Caco-2 (cell line): ENCODE results near the gene C5orf58. TPM values are rescaled to one million over a fixed set of nuclear protein-coding genes. Genes with fewer than 3 reads are reported as not detected.

Experiments used
- BruUV-seq: library from RNA; stranded (reverse); fragments of 400-500 nt; replicated peaks from 2 replicates; lab custom pipeline; 2021; lab: Mats Ljungman, UMichigan
- CTCF ChIA-PET: fragments of 300-600 bp; sonication (Branson Sonifier 250); formaldehyde crosslinking; loops from one replicate; lab custom pipeline; 2022; ENCODE audit warnings: antibody characterized with exemption; lab: Charles Lee
- POLR2A ChIA-PET: fragments of 300-600 bp; sonication (Branson Sonifier 250); formaldehyde crosslinking; loops from one replicate; lab custom pipeline; 2022; ENCODE audit warnings: antibody characterized with exemption; lab: Charles Lee
- DNase-seq, 2 experiments: peaks; one replicate each; pipeline versions ENCODE4 v3.0.0 to v3.0.0-alpha.2; 2020 to 2022
- H3K27me3 ChIP-seq: replicated peaks from 2 replicates; pipeline ENCODE4 v1.6.0; 2011; ENCODE audit warnings: low read length; ENCODE audit not compliant: control insufficient read depth, insufficient read depth
- H3K36me3 ChIP-seq: 2 replicates; pipeline ENCODE4 v1.5.1; 2011; ENCODE audit warnings: low read length; ENCODE audit not compliant: control insufficient read depth, insufficient read depth
- H3K4me1 ChIP-seq: fragments of 250-450 bp; sonication (Bioruptor Pico); 2 replicates; pipeline ENCODE4 v1.5.1; 2020; ENCODE audit warnings: mild to moderate bottlenecking
- H3K4me3 ChIP-seq: 2 replicates; pipeline ENCODE4 v1.5.1; 2011; ENCODE audit warnings: low read depth, mild to moderate bottlenecking, control low read depth, low read length
- H3K9me3 ChIP-seq: fragments of 250-450 bp; sonication (Bioruptor Pico); 2 replicates; pipeline ENCODE4 v1.5.1; 2020; ENCODE audit warnings: mild to moderate bottlenecking, moderate library complexity
- H3K27ac Mint-ChIP-seq: one replicate; pipeline ENCODE4 v1.8.0; 2022; ENCODE audit warnings: mixed read lengths; ENCODE audit not compliant: unreplicated experiment
- H3K27me3 Mint-ChIP-seq: one replicate; pipeline ENCODE4 v1.8.0; 2022; ENCODE audit warnings: mixed read lengths; ENCODE audit not compliant: insufficient read depth, unreplicated experiment
- H3K36me3 Mint-ChIP-seq: one replicate; pipeline ENCODE4 v1.8.0; 2022; ENCODE audit warnings: mild to moderate bottlenecking, mixed read lengths; ENCODE audit not compliant: insufficient read depth, unreplicated experiment
- H3K4me1 Mint-ChIP-seq: one replicate; pipeline ENCODE4 v1.8.0; 2022; ENCODE audit warnings: low read depth, mixed read lengths; ENCODE audit not compliant: unreplicated experiment
- H3K4me3 Mint-ChIP-seq: one replicate; pipeline ENCODE4 v1.8.0; 2022; ENCODE audit warnings: mild to moderate bottlenecking, moderate library complexity, mixed read lengths; ENCODE audit not compliant: unreplicated experiment
- H3K9me3 Mint-ChIP-seq: one replicate; pipeline ENCODE4 v1.8.0; 2022; ENCODE audit warnings: mixed read lengths; ENCODE audit not compliant: unreplicated experiment
- CTCF ChIP-seq, 2 experiments: fragments of 200-600 bp in 1 of 2; IDR thresholded peaks; 1 replicate in 1 of 2; 2 replicates in 1 of 2; pipeline versions ENCODE4 v1.5.1 to v1.8.0; 2011 to 2022; ENCODE audit warnings: antibody characterized with exemption in 1 of 2, control low read depth in 1 of 2, inconsistent platforms in 1 of 2, low read depth in 1 of 2, low read length in 1 of 2, mild to moderate bottlenecking in 1 of 2, moderate library complexity in 1 of 2; ENCODE audit not compliant: insufficient read depth in 1 of 2, severe bottlenecking in 1 of 2, unreplicated experiment in 1 of 2
- intact Hi-C: fragments of 100-400 bp; cut with micrococcal nuclease; formaldehyde crosslinking; loops from one replicate; pipeline ENCODE4 v1.10.0; 2022; ENCODE audit not compliant: unreplicated experiment
- total RNA-seq: library from RNA; stranded (reverse); gene quantifications from 2 replicates; pipeline ENCODE4 v1.2.3, GENCODE V29; 2022

The C5orf58 gene
- total RNA-seq, 1 experiment from 2014 or later: not detected

- H3K27me3 Mint-ChIP-seq: peaks cover 32% of the 10 kb centered on the region
- Histone ChIP-seq H3K4me3 (no peak overlapping the region), H3K36me3 (no peaks in the 10 kb centered on the region), H3K4me1 (no peaks in the 10 kb centered on the region), H3K9me3 (no peaks in the 10 kb centered on the region), H3K27me3 (peaks cover 1% of the 10 kb centered on the region; the same call in 1 of the 2 replicates)
- no peaks in the 10 kb centered on the region for H3K9me3 Mint-ChIP-seq
- no peaks in the 10 kb centered on the region for H3K4me1 Mint-ChIP-seq
- no peaks in the 10 kb centered on the region for H3K36me3 Mint-ChIP-seq
- TF ChIP-seq CTCF (IDR thresholded peaks at IDR 0.05; ENCODE audit: insufficient read depth in 1 of 2, low read depth in 1 of 2, low read length in 1 of 2, severe bottlenecking in 1 of 2, unreplicated experiment in 1 of 2): no peak
- H3K27ac Mint-ChIP-seq: no peak overlapping the region
- DNase-seq: no peak
- H3K4me3 Mint-ChIP-seq: no peak overlapping the region
- ChIA-PET CTCF (interaction anchor here (0.6 to 1.4 kb wide), 3 partner anchors 29 to 569 kb away, joined by 3 to 5 read pairs (median 4); partner anchors contain the start of gene LCP2), POLR2A (no interaction called here)
- intact Hi-C loops: loop anchor here (1.0 to 5.0 kb wide), 2 partner anchors 151 to 363 kb away; no protein-coding TSS in a partner anchor
- BruUV-seq: no TSS peak
Observed at GRCh38 chr5:170268884-170269283, 36.1 kb downstream of the C5orf58 start.

DNA sequence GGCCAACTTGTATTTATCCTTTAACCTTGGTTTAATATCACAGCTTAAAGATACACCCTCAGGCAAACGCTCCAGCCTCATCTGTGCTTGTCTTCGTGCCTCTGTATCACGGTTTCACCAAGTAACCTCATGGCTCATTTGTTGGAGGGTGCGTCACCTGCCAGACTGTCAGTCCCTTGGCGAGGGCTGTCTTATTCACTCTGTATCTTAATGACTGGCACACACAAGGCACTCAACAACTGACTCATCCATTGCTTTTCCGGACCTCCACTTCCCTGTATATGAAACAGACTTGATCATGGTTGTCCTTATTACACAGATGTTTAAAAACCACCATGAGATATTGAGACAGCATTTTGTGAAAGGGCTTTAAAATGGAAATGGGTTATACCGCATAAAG lies 36.8 kb downstream of the C5orf58 start:
- ChIA-PET CTCF (interaction anchor here (1.4 kb wide), 1 partner anchor 162 kb away, joined by 5 read pairs; no protein-coding TSS in a partner anchor), POLR2A (no interaction called here)
- no peak for TF ChIP-seq CTCF (IDR thresholded peaks at IDR 0.05; ENCODE audit: insufficient read depth in 1 of 2, low read depth in 1 of 2, low read length in 1 of 2, severe bottlenecking in 1 of 2, unreplicated experiment in 1 of 2)
- Mint-ChIP-seq H3K9me3 (no peaks in the 10 kb centered on the region), H3K27ac (no peak overlapping the region), H3K4me1 (no peaks in the 10 kb centered on the region), H3K4me3 (no peak overlapping the region), H3K27me3 (peaks cover 26% of the 10 kb centered on the region), H3K36me3 (no peaks in the 10 kb centered on the region)
- BruUV-seq: no TSS peak
- Histone ChIP-seq H3K36me3 (no peaks in the 10 kb centered on the region), H3K4me3 (no peak overlapping the region), H3K27me3 (peaks cover 1% of the 10 kb centered on the region; the same call in 1 of the 2 replicates), H3K9me3 (no peaks in the 10 kb centered on the region), H3K4me1 (no peaks in the 10 kb centered on the region)
- no peak for DNase-seq
- intact Hi-C loops: loop anchor here (5.0 kb wide), 1 partner anchor 363 kb away; no protein-coding TSS in a partner anchor

DNA sequence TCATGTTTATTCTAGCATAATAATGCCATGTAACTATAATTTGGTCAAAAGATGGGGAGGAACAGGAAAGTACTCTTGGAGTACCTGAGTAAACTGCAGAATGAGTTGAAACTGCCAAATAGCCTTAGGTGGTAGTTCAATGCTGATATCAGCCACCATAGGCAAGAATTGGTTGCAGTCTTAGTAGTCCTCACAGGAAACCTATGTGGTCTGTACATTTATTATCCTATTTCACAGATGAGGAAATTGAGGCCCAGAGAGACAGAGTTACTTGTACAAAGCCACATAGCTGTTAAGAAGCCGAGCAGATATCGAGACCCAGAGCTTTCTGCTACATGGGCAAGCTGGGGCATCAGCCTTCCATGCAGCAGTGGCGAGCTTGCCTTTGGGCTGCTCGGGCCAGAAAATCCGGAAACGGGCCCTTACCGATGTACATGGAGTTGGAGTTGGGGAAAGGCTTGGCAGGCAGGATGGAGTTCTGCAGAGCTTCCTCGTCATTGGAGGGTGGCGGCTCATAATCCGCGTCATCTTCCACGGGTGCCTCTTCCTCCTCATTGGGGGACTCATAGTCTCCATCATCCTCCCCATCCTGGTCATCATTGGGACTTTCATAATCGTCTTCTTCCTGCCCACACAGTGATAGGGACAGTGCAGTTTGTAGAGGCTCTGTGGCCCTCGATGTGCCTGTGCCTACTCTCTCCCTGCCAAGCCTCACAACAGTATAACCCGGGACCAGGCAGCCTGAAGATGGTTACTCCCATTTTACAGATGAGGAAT lies 37.7 kb downstream of the C5orf58 start:
- Histone ChIP-seq H3K36me3 (no peaks in the 10 kb centered on the region), H3K4me1 (no peaks in the 10 kb centered on the region), H3K9me3 (no peaks in the 10 kb centered on the region), H3K27me3 (peaks cover 1% of the 10 kb centered on the region), H3K4me3 (no peak overlapping the region)
- H3K27me3 Mint-ChIP-seq: peaks cover 24% of the 10 kb centered on the region
- no TSS peak for BruUV-seq
- H3K9me3 Mint-ChIP-seq: no peaks in the 10 kb centered on the region
- DNase-seq: no peak
- no peak overlapping the region for H3K4me3 Mint-ChIP-seq
- intact Hi-C loops: no loop called here
- no peaks in the 10 kb centered on the region for H3K4me1 Mint-ChIP-seq
- TF ChIP-seq CTCF (IDR thresholded peaks at IDR 0.05; ENCODE audit: insufficient read depth in 1 of 2, low read depth in 1 of 2, low read length in 1 of 2, severe bottlenecking in 1 of 2, unreplicated experiment in 1 of 2): no peak
- H3K36me3 Mint-ChIP-seq: no peaks in the 10 kb centered on the region
- ChIA-PET POLR2A (no interaction called here), CTCF (no interaction called here)
- no peak overlapping the region for H3K27ac Mint-ChIP-seq
